RWPE1 (cell line): ENCODE results near the gene TUBA3E.
"Not testable (repeated sequence)": the region's sequence is repeated elsewhere in the genome, so short reads cannot be mapped to it uniquely, and the experiment has no call there.

Experiments used
- CTCF ChIA-PET: fragments of 350-600 bp; sonication (Branson Sonifier 250); formaldehyde crosslinking; extraction: SDS; loops from one replicate; lab custom pipeline; 2021; lab: Yijun Ruan, JAX
- POLR2A ChIA-PET: fragments of 400-600 bp; formaldehyde crosslinking; extraction: SDS; loops from one replicate; lab custom pipeline; 2020; ENCODE audit warnings: antibody characterized with exemption; ENCODE audit not compliant: low non-redundant PET; lab: Yijun Ruan, JAX
- DNase-seq: peaks from one replicate; pipeline ENCODE4 v3.0.0; 2012; ENCODE audit warnings: low spot score
- H3K27ac ChIP-seq: fragments of 450-650 bp; 2 replicates; pipeline ENCODE4 v1.5.1; 2017
- CTCF ChIP-seq: fragments of 450-650 bp; conservative IDR thresholded peaks from 2 replicates; pipeline ENCODE4 v1.5.1; 2017; ENCODE audit warnings: low read depth, mild to moderate bottlenecking

TUBA3E gene

GRCh38 chr2:130169896-130170295 is 28.3 kb downstream of the TUBA3E start:
- no peak for DNase-seq
- POLR2A ChIA-PET = interaction anchor here (0.7 kb wide), 1 partner anchor 12 kb away, joined by 3 read pairs; no protein-coding TSS in a partner anchor
- no peak overlapping the region for H3K27ac ChIP-seq
- no peak for TF ChIP-seq CTCF
- CTCF ChIA-PET = no interaction called here

DNA sequence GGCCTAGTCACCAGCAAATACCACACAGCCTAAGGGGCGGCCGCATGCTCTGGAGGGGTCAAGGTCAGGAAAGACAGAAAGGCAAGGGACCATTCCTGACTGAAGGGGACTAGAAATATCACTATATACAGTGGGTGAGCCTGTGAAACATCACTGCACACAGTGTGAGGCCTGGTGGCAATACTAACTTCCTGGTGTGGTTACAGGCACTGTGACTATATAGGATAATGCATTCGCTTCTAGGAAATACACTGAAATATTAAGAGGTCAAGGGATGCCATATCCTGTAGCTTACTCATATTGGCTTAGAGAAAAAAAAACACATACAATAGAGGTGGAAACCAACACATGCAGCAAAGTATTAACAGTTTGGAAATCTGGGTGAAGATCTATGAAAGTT is 29.1 kb downstream of the TUBA3E start:
- H3K27ac ChIP-seq, CTCF ChIA-PET, DNase-seq: not testable (repeated sequence)
- POLR2A ChIA-PET = interaction anchor here (0.7 kb wide), 1 partner anchor 13 kb away, joined by 3 read pairs; no protein-coding TSS in a partner anchor

DNA sequence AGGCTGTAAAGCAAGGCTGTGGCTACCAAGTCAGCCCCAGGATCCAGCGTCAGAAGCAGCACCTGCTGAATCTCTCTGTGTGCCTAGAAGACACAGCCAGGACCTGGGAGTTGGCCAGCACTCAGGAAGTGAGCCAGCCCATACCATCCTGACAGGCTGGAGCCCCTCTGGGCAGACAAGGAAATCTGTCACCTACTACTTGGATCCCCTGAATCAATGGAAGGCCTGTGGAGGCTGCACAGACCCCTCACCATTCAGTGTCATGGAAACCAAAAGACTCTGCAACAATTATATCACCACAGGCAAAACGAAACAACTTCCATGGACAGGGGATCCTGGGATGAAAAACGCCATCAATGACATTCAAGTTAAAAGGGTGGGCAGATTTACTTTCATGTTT is 31.6 kb downstream of the TUBA3E start:
- CTCF ChIA-PET, POLR2A ChIA-PET: not testable (repeated sequence)

DNA sequence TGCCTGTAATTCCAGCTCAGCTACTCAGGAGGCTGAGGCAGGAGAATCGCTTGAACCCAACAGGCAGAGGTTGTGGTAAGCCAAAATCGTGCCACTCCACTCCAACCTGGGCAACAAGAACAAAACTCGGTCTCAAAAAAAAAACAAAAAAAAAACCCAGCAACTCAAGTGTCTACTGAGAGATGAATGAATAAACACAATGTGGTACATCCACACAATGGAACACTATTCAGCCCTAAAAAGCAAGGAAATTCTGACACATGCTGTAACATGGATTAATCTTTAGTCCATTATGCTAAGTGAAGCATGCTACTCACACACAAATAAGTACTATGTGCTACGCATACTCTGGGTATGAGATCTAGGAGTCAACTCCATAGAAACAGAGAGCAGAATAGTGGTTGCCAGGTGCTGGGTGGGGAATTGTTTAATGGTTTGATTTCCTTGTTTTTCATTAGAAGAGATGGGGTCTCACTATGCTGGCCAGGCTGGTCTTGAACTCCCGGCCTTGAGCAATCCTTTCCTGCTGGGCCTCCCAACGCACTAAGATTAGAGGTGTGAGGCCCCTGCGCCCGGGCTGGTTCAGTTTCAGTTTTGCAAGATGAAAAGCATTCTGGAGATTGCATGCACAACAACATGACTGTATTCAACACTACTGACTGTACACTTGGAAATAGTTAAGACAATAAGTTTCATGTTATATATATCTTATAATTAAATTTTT is 32.8 kb downstream of the TUBA3E start:
- ChIA-PET CTCF (no interaction called here), POLR2A (no interaction called here)
- no peak overlapping the region for H3K27ac ChIP-seq
- DNase-seq = no peak
- TF ChIP-seq CTCF = no peak

More for the DNA sequence above, 31.6 kb downstream of the TUBA3E start:
- DNase-seq, H3K27ac ChIP-seq: not testable (repeated sequence)

GRCh38 chr2:130162968-130163367 is 35.3 kb downstream of the TUBA3E start:
- POLR2A ChIA-PET = no interaction called here
- no peak overlapping the region for H3K27ac ChIP-seq
- DNase-seq = no peak
- TF ChIP-seq CTCF = no peak
- CTCF ChIA-PET = no interaction called here

DNA sequence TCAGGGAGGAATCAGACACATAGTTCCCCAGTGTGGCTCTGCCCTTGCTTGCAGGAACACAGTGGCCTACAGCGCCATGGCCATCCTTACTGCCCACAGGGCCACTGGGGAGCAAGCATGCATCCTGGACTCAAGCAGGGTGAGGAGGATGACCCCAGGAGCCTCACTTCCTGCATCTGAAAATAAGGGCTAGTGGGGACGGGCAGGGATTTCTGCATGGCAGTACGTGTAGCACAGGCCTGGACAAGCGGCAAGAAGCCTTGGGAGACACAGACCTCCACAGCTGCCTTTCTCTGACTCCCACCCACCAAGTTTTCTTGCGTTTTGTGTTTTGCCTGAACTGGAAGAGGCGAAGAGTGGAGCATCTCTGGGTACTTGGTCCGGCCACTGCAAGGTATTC is 35.8 kb downstream of the TUBA3E start:
- DNase-seq, CTCF ChIA-PET, POLR2A ChIA-PET, H3K27ac ChIP-seq: not testable (repeated sequence)

GRCh38 chr2:130160838-130161705 is 37.2 kb downstream of the TUBA3E start:
- DNase-seq, CTCF ChIA-PET, POLR2A ChIA-PET, H3K27ac ChIP-seq: not testable (repeated sequence)

GRCh38 chr2:130160131-130160530 is 38.1 kb downstream of the TUBA3E start:
- ChIA-PET POLR2A (no interaction called here), CTCF (no interaction called here)
- DNase-seq = no peak
- no peak overlapping the region for H3K27ac ChIP-seq
- TF ChIP-seq CTCF = no peak

DNA sequence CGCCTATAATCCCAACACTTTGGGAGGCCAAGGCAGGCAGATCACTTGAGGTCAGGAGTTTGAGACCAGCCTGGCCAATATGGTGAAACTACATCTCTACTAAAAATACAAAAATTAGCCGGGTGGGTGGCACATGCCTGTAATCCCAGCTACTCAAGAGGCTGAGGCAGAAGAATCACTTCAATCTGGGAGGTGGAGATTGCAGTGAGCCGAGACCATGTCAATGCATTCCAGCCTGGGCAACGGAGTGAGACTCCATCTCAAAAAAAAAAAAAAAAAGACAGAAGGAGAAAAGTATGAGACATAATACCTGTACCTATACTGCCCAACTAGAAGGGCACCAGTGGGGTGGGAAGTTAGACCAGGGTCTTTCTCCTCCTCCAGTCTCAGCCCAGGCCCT is 38.9 kb downstream of the TUBA3E start:
- CTCF ChIA-PET, H3K27ac ChIP-seq, POLR2A ChIA-PET, DNase-seq: not testable (repeated sequence)
